ENCODE data around the gene CISD3.

GRCh38 chr17:38753071-38753506, 22.9 kb downstream of the CISD3 start:
- TF ChIP-seq CTCF (IDR thresholded peaks at IDR 0.05; ENCODE audit: low read depth, low read length, missing input control) (no peak), GABPA (IDR thresholded peaks at IDR 0.05 in 1 of 2, conservative IDR thresholded peaks at IDR 0.05 in 1 of 2) (no peak), MAX (IDR thresholded peaks at IDR 0.05) (no peak), JUND (IDR thresholded peaks at IDR 0.05) (no peak), EGR1 (IDR thresholded peaks at IDR 0.05; ENCODE audit: low read depth in 2 of 2) (no peak), YY1 (IDR thresholded peaks at IDR 0.05) (no peak), REST (IDR thresholded peaks at IDR 0.05) (no peak), TAF1 (conservative IDR thresholded peaks at IDR 0.05) (no peak), SP1 (IDR thresholded peaks at IDR 0.05) (no peak), RAD21 (IDR thresholded peaks at IDR 0.05) (no peak)

All from liver (tissue), 3 donors.